Breast epithelium (tissue), 4 donors: ENCODE measurements around the gene FBXO7. TPM values are rescaled to one million over a fixed set of nuclear protein-coding genes. Genes with fewer than 3 reads are reported as not detected.

Experiments
- DNase-seq, 2 donors: peaks; one replicate each; pipeline ENCODE4 v3.0.0-alpha.2; 2019; ENCODE audit warnings: low spot score in 2 of 2
- H3K27ac ChIP-seq, 2 donors: fragments of 200-600 bp; sonication (generic) in 1 of 2; one replicate each; pipeline ENCODE4 v1.5.1; 2016 to 2019; ENCODE audit warnings: mild to moderate bottlenecking in 1 of 2
- H3K27me3 ChIP-seq, 2 donors: fragments of 200-600 bp; sonication (generic) in 1 of 2; one replicate each; pipeline versions ENCODE4 v1.5.1 to v1.6.0; 2017 to 2019; ENCODE audit warnings: control low read depth in 1 of 2, mild to moderate bottlenecking in 1 of 2
- H3K36me3 ChIP-seq: fragments of 200-600 bp; one replicate; pipeline ENCODE4 v1.5.1; 2019
- H3K4me1 ChIP-seq, 2 donors: fragments of 200-600 bp; sonication (generic); one replicate each; pipeline ENCODE4 v1.5.1; 2016 to 2019; ENCODE audit warnings: control low read depth in 1 of 2
- H3K4me3 ChIP-seq, 3 donors: fragments of 200-600 bp; sonication (generic); 1 replicate in 2 of 3; 2 replicates in 1 of 3; pipeline ENCODE4 v1.5.1; 2016 to 2019; ENCODE audit warnings: mild to moderate bottlenecking in 3 of 3, moderate library complexity in 2 of 3
- H3K9me3 ChIP-seq, 2 donors: fragments of 200-600 bp; sonication (generic) in 1 of 2; one replicate each; pipeline ENCODE4 v1.5.1; 2016 to 2019; ENCODE audit warnings: control low read depth in 1 of 2
- POLR2A ChIP-seq: fragments of 450-650 bp; IDR thresholded peaks from one replicate; pipeline ENCODE4 v1.6.1; 2016; ENCODE audit warnings: antibody characterized with exemption, mild to moderate bottlenecking, moderate library complexity
- POLR2AphosphoS5 ChIP-seq, 3 donors: sonication (generic); formaldehyde crosslinking; IDR thresholded peaks; one replicate each; pipeline ENCODE4 v1.6.1; 2017; ENCODE audit warnings: antibody characterized with exemption in 3 of 3
- intact Hi-C: fragments of 100-400 bp; cut with DNase I; formaldehyde crosslinking; loops from one replicate; pipeline ENCODE4 v1.15.1; 2023; ENCODE audit warnings: low total_unique reads
- total RNA-seq, 3 donors: library from RNA; depleted of rRNA; stranded (reverse); fragments of >200 nt; gene quantifications; one replicate each; pipeline ENCODE4 v1.1.0, GENCODE V29; 2016
- TF ChIP-seq, protein P1 (sequence below), 3 donors: fragments of 450-650 bp; IDR thresholded peaks; one replicate each; pipeline ENCODE4 v1.5.1; 2016 to 2017; ENCODE audit warnings: antibody characterized with exemption in 3 of 3, mild to moderate bottlenecking in 3 of 3, moderate library complexity in 3 of 3

The FBXO7 gene
- total RNA-seq, 3 donors from 2014 or later, result 73.7 to 119 (median 107) TPM

DNA sequence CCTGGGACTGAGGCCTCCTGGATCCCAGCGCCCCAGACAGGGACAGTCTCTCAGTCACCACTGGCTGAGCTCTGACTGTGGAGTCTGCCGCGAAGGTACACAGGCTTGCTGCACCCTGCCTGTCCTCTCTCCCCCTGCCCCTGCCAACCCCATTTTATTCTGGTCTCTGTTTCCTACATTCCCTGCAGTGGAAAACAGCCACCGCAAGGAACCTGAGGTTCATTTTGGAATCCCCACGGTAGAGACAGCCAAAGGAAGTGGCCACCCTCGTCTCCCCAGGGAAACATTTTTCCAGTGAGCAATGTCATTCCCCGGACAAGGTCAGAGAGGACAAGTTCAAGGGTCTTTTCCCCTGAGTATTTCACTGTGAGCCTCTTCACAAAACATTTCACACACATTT, 56.6 kb downstream of the FBXO7 start:
- TF ChIP-seq, protein P1, sequence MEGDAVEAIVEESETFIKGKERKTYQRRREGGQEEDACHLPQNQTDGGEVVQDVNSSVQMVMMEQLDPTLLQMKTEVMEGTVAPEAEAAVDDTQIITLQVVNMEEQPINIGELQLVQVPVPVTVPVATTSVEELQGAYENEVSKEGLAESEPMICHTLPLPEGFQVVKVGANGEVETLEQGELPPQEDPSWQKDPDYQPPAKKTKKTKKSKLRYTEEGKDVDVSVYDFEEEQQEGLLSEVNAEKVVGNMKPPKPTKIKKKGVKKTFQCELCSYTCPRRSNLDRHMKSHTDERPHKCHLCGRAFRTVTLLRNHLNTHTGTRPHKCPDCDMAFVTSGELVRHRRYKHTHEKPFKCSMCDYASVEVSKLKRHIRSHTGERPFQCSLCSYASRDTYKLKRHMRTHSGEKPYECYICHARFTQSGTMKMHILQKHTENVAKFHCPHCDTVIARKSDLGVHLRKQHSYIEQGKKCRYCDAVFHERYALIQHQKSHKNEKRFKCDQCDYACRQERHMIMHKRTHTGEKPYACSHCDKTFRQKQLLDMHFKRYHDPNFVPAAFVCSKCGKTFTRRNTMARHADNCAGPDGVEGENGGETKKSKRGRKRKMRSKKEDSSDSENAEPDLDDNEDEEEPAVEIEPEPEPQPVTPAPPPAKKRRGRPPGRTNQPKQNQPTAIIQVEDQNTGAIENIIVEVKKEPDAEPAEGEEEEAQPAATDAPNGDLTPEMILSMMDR (IDR thresholded peaks at IDR 0.05), result peak in 1 of 3 donors; percentile 18
- no peak for TF ChIP-seq POLR2A
- peak in 1 of 3 donors; percentile 87 for TF ChIP-seq POLR2AphosphoS5 (IDR thresholded peaks at IDR 0.05)
- H3K27ac ChIP-seq, result peak overlapping the region; percentile 73 to 87
- H3K4me1 ChIP-seq, result peaks cover 10 to 23% of the 10 kb centered on the region in 2 donors
- peak in 1 of 2 donors; percentile 40 for DNase-seq
- H3K9me3 ChIP-seq, result no peaks in the 10 kb centered on the region
- H3K4me3 ChIP-seq, result no peak overlapping the region
- H3K36me3 ChIP-seq, result no peaks in the 10 kb centered on the region
- intact Hi-C loops, result loop anchor here (10.0 kb wide), 3 partner anchors 104 to 464 kb away; no protein-coding TSS in a partner anchor
- no peaks in the 10 kb centered on the region for H3K27me3 ChIP-seq

DNA sequence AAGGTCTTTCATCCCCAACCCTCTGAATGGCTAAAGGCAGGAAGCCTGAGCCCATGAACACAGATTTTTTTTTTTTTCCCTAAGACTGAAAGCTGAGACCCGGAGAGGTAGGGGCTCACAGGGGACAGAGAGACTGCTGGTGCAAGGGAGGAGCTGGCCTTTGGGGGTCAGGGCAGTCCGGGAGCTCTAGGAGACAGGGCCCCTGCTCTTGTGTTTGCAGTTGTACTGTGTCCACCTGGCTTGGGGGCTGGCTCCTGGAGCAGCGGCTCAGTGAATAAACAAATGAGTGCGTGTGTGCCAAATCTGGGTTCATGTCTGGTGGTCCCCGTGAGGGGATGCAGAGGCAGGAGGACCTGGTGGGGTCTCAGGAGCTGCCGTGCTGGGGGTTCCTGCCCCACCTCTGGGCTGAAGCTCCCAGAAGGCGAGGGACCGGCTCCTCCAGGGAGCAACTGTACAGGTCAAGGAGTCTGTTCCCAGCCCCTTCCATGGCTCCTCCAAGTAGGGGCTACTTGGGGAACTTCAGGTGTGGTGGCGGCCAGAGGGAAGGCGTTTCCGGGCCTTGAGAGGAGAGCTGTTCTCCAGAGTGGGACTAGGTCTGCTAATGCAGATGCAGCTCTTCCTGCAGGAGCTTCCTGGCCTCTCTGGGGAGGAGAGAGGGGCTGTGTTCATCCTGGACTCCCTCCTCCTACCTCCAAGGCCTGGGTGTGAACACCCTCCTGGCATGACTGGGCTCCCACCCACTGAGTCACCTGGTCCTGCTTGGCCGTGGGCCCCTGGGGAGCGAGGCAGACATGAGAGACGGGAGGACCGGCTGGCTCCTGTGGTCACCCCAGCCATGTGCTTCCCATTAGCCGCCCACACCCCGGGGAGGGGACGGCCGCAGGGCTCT, 57.6 kb downstream of the FBXO7 start:
- Histone ChIP-seq H3K9me3 (no peaks in the 10 kb centered on the region), H3K4me3 (peak overlapping the region in 1 of 3 donors; percentile 37), H3K27ac (peak overlapping the region; percentile 73 to 93), H3K4me1 (peaks cover 10 to 23% of the 10 kb centered on the region in 2 donors), H3K27me3 (no peaks in the 10 kb centered on the region), H3K36me3 (no peaks in the 10 kb centered on the region)
- TF ChIP-seq, protein P1 (IDR thresholded peaks at IDR 0.05), result no peak
- TF ChIP-seq POLR2A (no peak), POLR2AphosphoS5 (IDR thresholded peaks at IDR 0.05) (peak; percentile 70 to 90 (median 88))
- intact Hi-C loops, result loop anchor here (10.0 kb wide), 3 partner anchors 103 to 463 kb away; no protein-coding TSS in a partner anchor
- DNase-seq, result peak in 1 of 2 donors; percentile 88

DNA sequence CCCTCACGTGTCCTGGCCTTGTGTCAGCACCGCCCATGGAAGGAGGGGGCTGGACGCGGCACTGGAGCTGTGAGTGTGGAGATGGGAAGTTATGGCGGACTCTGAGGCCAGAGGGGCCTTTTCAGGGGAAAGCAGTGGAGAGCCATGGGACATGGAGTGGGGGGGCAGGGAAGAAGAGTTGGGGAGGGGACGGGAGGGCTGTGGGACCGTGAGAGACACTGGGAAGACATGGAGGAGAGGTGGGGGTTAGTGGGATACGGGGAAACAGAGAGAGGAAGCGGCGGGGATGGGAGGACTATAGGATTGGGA, 58.2 kb downstream of the FBXO7 start:
- TF ChIP-seq, protein P1 (IDR thresholded peaks at IDR 0.05), result no peak
- Histone ChIP-seq H3K27ac (peak overlapping the region; percentile 73 to 93), H3K4me1 (peaks cover 10 to 23% of the 10 kb centered on the region in 2 donors), H3K9me3 (no peaks in the 10 kb centered on the region), H3K4me3 (peak overlapping the region in 1 of 3 donors; percentile 37), H3K36me3 (no peaks in the 10 kb centered on the region), H3K27me3 (no peaks in the 10 kb centered on the region)
- intact Hi-C loops, result loop anchor here (10.0 kb wide), 3 partner anchors 102 to 462 kb away; no protein-coding TSS in a partner anchor
- peak in 1 of 2 donors; percentile 83 for DNase-seq

DNA sequence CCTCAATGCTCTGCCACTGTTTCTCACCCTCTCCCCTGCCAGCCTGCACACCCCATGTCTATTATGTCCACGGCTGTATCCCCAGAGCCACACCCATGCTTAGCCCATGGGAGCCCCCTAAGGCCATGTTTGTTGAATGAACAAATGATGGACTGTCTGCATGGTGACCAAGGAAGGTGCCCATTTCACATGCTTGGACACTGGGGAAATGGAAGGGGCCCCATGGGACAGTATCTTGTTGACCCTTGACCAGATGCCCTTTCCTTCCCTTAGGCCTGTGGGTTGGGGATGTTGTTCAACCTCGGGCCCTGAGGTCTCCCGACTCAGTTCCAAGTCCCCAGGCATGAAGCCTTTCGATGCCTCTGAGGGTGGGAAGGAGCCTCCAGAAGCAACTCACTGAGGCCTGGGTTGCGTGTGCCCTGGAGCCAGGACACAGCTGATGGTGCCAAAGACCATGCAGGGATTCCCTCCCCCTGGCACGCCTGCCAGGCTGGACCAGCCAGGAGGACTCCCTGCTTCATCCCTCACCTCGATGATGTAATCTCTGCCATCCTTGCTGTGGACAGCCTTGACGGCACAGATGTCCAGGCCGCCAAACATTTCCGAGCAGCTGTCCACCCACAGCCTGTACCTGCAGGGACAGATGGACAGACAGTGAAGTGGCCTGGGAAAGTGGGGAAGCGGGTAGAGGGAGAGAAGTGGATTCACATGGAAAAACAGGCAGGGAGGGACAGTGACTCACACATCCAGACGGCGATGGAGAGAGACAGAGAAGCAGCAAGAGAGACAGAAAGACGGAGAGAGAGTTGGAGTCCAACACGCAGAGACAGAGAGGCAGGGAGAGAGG, 58.9 kb downstream of the FBXO7 start:
- H3K4me1 ChIP-seq, result peaks cover 10 to 23% of the 10 kb centered on the region in 2 donors
- peak overlapping the region in 1 of 3 donors; percentile 37 for H3K4me3 ChIP-seq
- peak in 1 of 3 donors; percentile 32 for TF ChIP-seq POLR2AphosphoS5 (IDR thresholded peaks at IDR 0.05)
- TF ChIP-seq, protein P1 (IDR thresholded peaks at IDR 0.05), result no peak
- TF ChIP-seq POLR2A, result no peak
- no peaks in the 10 kb centered on the region for H3K36me3 ChIP-seq
- H3K27ac ChIP-seq, result peak overlapping the region; percentile 73 to 93
- DNase-seq, result no peak
- H3K9me3 ChIP-seq, result no peaks in the 10 kb centered on the region
- intact Hi-C loops, result loop anchor here (10.0 kb wide), 3 partner anchors 101 to 461 kb away; no protein-coding TSS in a partner anchor
- no peaks in the 10 kb centered on the region for H3K27me3 ChIP-seq
